Breast epithelium (tissue), 4 donors: ENCODE data around the gene TMEM240. TPM values are rescaled to one million over a fixed set of nuclear protein-coding genes. Genes with fewer than 3 reads are reported as not detected.
"Not testable (repeated sequence)": the region's sequence is repeated elsewhere in the genome, so short reads cannot be mapped to it uniquely, and the experiment has no call there.

Experiments
- DNase-seq, 2 donors: peaks; one replicate each; pipeline ENCODE4 v3.0.0-alpha.2; 2019; ENCODE audit warnings: low spot score in 2 of 2
- H3K27ac ChIP-seq, 2 donors: fragments of 200-600 bp; sonication (generic) in 1 of 2; one replicate each; pipeline ENCODE4 v1.5.1; 2016 to 2019; ENCODE audit warnings: mild to moderate bottlenecking in 1 of 2
- H3K27me3 ChIP-seq, 2 donors: fragments of 200-600 bp; sonication (generic) in 1 of 2; one replicate each; pipeline versions ENCODE4 v1.5.1 to v1.6.0; 2017 to 2019; ENCODE audit warnings: control low read depth in 1 of 2, mild to moderate bottlenecking in 1 of 2
- H3K36me3 ChIP-seq: fragments of 200-600 bp; one replicate; pipeline ENCODE4 v1.5.1; 2019
- H3K4me1 ChIP-seq, 2 donors: fragments of 200-600 bp; sonication (generic); one replicate each; pipeline ENCODE4 v1.5.1; 2016 to 2019; ENCODE audit warnings: control low read depth in 1 of 2
- H3K4me3 ChIP-seq, 3 donors: fragments of 200-600 bp; sonication (generic); 1 replicate in 2 of 3; 2 replicates in 1 of 3; pipeline ENCODE4 v1.5.1; 2016 to 2019; ENCODE audit warnings: mild to moderate bottlenecking in 3 of 3, moderate library complexity in 2 of 3
- H3K9me3 ChIP-seq, 2 donors: fragments of 200-600 bp; sonication (generic) in 1 of 2; one replicate each; pipeline ENCODE4 v1.5.1; 2016 to 2019; ENCODE audit warnings: control low read depth in 1 of 2
- CTCF ChIP-seq, 3 donors: fragments of 450-650 bp; IDR thresholded peaks; one replicate each; pipeline ENCODE4 v1.5.1; 2016 to 2017; ENCODE audit warnings: antibody characterized with exemption in 3 of 3, mild to moderate bottlenecking in 3 of 3, moderate library complexity in 3 of 3
- POLR2A ChIP-seq: fragments of 450-650 bp; IDR thresholded peaks from one replicate; pipeline ENCODE4 v1.6.1; 2016; ENCODE audit warnings: antibody characterized with exemption, mild to moderate bottlenecking, moderate library complexity
- POLR2AphosphoS5 ChIP-seq, 3 donors: sonication (generic); formaldehyde crosslinking; IDR thresholded peaks; one replicate each; pipeline ENCODE4 v1.6.1; 2017; ENCODE audit warnings: antibody characterized with exemption in 3 of 3
- intact Hi-C: fragments of 100-400 bp; cut with DNase I; formaldehyde crosslinking; loops from one replicate; pipeline ENCODE4 v1.15.1; 2023; ENCODE audit warnings: low total_unique reads
- total RNA-seq, 3 donors: library from RNA; depleted of rRNA; stranded (reverse); fragments of >200 nt; gene quantifications; one replicate each; pipeline ENCODE4 v1.1.0, GENCODE V29; 2016

The TMEM240 gene
- total RNA-seq, 3 donors from 2014 or later, result 3.5 to 8.8 (median 3.8) TPM

- H3K27me3 ChIP-seq, result no peaks in the 10 kb centered on the region
- DNase-seq, result no peak
- TF ChIP-seq CTCF (IDR thresholded peaks at IDR 0.05), result no peak
- no peak for TF ChIP-seq POLR2A
- no peak for TF ChIP-seq POLR2AphosphoS5 (IDR thresholded peaks at IDR 0.05)
- no peaks in the 10 kb centered on the region for H3K36me3 ChIP-seq
- H3K4me1 ChIP-seq, result no peaks in the 10 kb centered on the region
- no peak overlapping the region for H3K27ac ChIP-seq
- H3K9me3 ChIP-seq, result no peaks in the 10 kb centered on the region
- no peak overlapping the region for H3K4me3 ChIP-seq
- intact Hi-C loops, result no loop called here
Measured at GRCh38 chr1:1562556-1563195, 22.3 kb upstream of the TMEM240 start.

DNA sequence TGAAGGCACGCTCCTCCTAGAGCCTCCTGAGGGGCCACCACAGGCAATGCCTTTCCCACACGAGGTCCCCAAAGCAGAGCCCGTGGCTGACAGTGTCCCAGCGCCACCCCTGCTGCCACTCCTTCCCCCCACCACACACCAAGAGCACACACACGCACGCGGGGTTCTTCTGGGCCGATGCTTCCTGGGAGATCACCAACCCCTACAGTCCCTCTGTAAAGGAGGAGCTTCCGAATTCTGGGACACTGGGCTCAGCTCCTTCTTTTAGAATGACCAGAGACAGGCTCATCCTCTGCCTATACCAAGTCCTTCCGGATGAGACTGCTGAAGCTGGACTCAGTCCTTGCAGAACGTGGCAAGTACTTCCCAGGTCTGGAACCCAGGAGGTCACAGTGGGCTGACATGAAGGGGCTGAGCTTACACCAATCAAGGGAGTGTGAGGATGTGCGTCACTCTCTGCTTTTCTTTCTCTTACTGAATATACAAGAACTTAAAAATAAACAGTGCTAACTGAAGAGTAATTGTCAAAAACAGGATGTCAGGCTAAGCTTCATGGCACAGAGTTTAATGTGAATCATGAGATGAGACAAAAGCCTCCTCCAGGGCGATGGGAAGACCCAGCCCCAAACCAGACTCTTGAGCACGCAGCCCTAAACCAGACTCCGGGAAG is 21.5 kb upstream of the TMEM240 start:
- Histone ChIP-seq H3K4me3 (no peak overlapping the region), H3K27me3 (no peaks in the 10 kb centered on the region), H3K9me3 (no peaks in the 10 kb centered on the region), H3K27ac (no peak overlapping the region), H3K4me1 (no peaks in the 10 kb centered on the region), H3K36me3 (no peaks in the 10 kb centered on the region)
- DNase-seq, result no peak
- TF ChIP-seq POLR2AphosphoS5 (IDR thresholded peaks at IDR 0.05) (no peak), CTCF (IDR thresholded peaks at IDR 0.05) (no peak), POLR2A (no peak)
- intact Hi-C loops, result no loop called here

DNA sequence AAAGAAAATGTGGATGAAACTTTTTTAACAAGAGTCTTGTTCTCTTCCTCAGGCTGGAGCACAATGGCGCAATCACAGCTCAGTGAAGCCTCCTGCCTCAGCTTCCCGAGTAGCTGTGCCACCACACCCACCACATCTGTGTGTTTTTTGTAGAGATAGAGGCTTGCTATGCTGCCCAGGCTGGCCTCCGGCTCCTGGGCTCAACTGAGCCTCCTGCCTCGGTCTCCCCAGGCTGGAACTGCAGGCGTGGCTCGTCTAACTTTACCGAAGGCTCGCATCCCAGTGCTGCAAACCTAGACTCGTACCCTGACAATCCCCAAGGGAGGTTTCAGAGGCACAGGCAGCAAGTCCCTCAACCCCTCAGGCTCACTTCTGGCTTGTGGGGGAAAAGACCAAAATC is 19.8 kb upstream of the TMEM240 start:
- Histone ChIP-seq H3K9me3 (no peaks in the 10 kb centered on the region), H3K27ac (no peak overlapping the region), H3K27me3 (no peaks in the 10 kb centered on the region), H3K4me1 (no peaks in the 10 kb centered on the region), H3K36me3 (no peaks in the 10 kb centered on the region), H3K4me3 (no peak overlapping the region)
- TF ChIP-seq POLR2AphosphoS5 (IDR thresholded peaks at IDR 0.05), result no peak
- TF ChIP-seq POLR2A, result no peak
- TF ChIP-seq CTCF (IDR thresholded peaks at IDR 0.05), result no peak
- DNase-seq, result no peak
- intact Hi-C loops, result no loop called here

DNA sequence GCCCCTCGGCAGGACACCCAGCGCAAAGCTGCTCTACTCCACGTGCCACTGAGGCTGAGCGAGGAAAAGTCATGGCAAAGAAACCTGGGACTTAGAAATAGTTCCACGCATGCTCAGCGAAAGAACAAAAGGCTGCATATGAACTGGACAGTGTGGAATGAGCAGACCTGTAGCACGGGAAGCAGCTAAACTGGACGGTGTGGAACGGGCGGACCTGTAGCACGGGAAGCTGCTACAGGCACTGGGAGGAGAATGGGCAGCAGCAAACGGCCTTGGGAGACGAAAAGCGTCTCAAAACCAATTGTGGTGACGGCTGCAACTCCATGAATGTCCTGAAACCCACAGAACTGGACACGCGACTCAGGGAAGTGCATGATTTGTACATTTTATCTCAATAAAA is 18.6 kb upstream of the TMEM240 start:
- intact Hi-C loops, result no loop called here
- Histone ChIP-seq H3K9me3 (no peaks in the 10 kb centered on the region), H3K27me3 (no peaks in the 10 kb centered on the region), H3K27ac (no peak overlapping the region), H3K4me1 (no peaks in the 10 kb centered on the region), H3K36me3 (no peaks in the 10 kb centered on the region), H3K4me3 (no peak overlapping the region)
- TF ChIP-seq CTCF (IDR thresholded peaks at IDR 0.05), result no peak
- no peak for TF ChIP-seq POLR2AphosphoS5 (IDR thresholded peaks at IDR 0.05)
- no peak for TF ChIP-seq POLR2A
- no peak for DNase-seq

DNA sequence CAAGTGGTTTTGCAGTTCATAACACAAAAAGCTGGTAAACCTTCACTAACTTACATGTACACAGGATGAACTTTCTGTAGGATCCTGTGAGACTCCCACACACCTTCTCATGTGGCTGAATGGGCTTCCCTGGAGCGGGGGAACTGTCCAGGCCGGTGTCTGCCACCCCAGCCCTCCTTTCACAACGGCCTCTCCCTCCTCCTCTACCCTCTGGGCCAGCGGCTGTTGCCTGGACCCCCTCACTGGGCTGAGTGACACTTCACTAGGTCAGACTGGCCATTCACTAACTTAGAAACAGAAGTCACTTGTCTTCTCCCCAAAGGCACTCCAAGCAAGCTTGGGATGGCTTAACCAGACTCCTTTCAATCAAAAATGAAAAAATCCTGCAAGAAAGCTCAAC is 18.2 kb upstream of the TMEM240 start:
- TF ChIP-seq POLR2AphosphoS5 (IDR thresholded peaks at IDR 0.05) (no peak), CTCF (IDR thresholded peaks at IDR 0.05) (no peak), POLR2A (no peak)
- no peak for DNase-seq
- Histone ChIP-seq H3K27me3 (no peaks in the 10 kb centered on the region), H3K36me3 (no peaks in the 10 kb centered on the region), H3K4me1 (no peaks in the 10 kb centered on the region), H3K4me3 (no peak overlapping the region), H3K27ac (no peak overlapping the region), H3K9me3 (no peaks in the 10 kb centered on the region)
- intact Hi-C loops, result no loop called here

DNA sequence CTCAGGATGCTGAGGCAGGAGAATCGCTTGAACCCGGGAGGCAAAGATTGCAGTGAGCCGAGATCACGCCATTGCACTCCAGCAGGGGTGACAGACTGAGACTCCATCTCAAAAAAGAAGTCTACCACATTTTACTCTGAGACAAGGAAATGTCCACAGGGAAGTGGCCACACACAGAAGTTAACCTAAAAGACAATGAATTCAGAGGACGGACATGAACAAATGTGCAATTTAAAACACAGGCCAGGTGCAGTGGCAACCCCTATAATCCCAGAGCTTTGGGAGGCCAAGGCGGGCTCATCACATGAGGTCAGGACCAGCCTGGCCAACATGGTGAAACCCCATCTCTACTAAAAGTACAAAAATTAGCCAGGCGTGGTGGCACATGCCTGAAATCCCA is 17.3 kb upstream of the TMEM240 start:
- H3K9me3 ChIP-seq, intact Hi-C loops, H3K27me3 ChIP-seq, H3K4me3 ChIP-seq, H3K4me1 ChIP-seq, H3K36me3 ChIP-seq, DNase-seq, H3K27ac ChIP-seq: not testable (repeated sequence)

- H3K27me3 ChIP-seq, DNase-seq, H3K9me3 ChIP-seq, H3K4me1 ChIP-seq, H3K36me3 ChIP-seq, H3K27ac ChIP-seq, intact Hi-C loops, H3K4me3 ChIP-seq: not testable (repeated sequence)
Measured at GRCh38 chr1:1556961-1557360, 16.5 kb upstream of the TMEM240 start.
